Sigmoid colon (tissue), 7 donors: Measurements from ENCODE around the gene DSCAM. TPM values are rescaled to one million over a fixed set of nuclear protein-coding genes. Genes with fewer than 3 reads are reported as not detected.

Experiments used
- DNase-seq: peaks from one replicate; pipeline ENCODE4 v3.0.0-alpha.2; 2019
- H3K27ac ChIP-seq, 4 donors: fragments of 200-600 bp; sonication (generic); one replicate each; pipeline ENCODE4 v1.5.1; 2016 to 2019; ENCODE audit warnings: mild to moderate bottlenecking in 1 of 4
- H3K27me3 ChIP-seq, 3 donors: fragments of 200-600 bp; sonication (generic); one replicate each; pipeline ENCODE4 v1.5.1; 2019; ENCODE audit warnings: mild to moderate bottlenecking in 1 of 3
- H3K36me3 ChIP-seq, 4 donors: fragments of 200-600 bp; sonication (generic); one replicate each; pipeline ENCODE4 v1.5.1; 2016 to 2019
- H3K4me1 ChIP-seq, 4 donors: fragments of 200-600 bp; sonication (generic); one replicate each; pipeline ENCODE4 v1.5.1; 2017 to 2019
- H3K4me3 ChIP-seq, 4 donors: fragments of 200-600 bp; sonication (generic); one replicate each; pipeline ENCODE4 v1.5.1; 2017 to 2019; ENCODE audit warnings: mild to moderate bottlenecking in 2 of 4, moderate library complexity in 1 of 4
- H3K9me3 ChIP-seq, 4 donors: fragments of 200-600 bp in 3 of 4; sonication (generic) in 3 of 4; one replicate each; pipeline versions ENCODE4 v1.5.1 to v1.6.1; 2013 to 2019
- EP300 ChIP-seq, 4 donors: sonication (generic); formaldehyde crosslinking; IDR thresholded peaks; one replicate each; pipeline ENCODE4 v1.6.1; 2017; ENCODE audit warnings: antibody characterized with exemption in 4 of 4
- POLR2A ChIP-seq, 2 donors: fragments of 450-650 bp; IDR thresholded peaks; one replicate each; pipeline ENCODE4 v1.6.1; 2016; ENCODE audit warnings: antibody characterized with exemption in 2 of 2, mild to moderate bottlenecking in 2 of 2, moderate library complexity in 2 of 2
- POLR2AphosphoS5 ChIP-seq, 4 donors: sonication (generic); formaldehyde crosslinking; IDR thresholded peaks; one replicate each; pipeline ENCODE4 v1.6.1; 2017; ENCODE audit warnings: antibody characterized with exemption in 4 of 4
- WGBS, 2 donors: extraction: QIAGEN DNeasy Blood & Tissue Kit; methylation state at CpG; one replicate each; pipeline ENCODE4 v1.1.7; 2013; 5-methylcytosine and 5-hydroxymethylcytosine counted together
- intact Hi-C: fragments of 100-400 bp; cut with DNase I; formaldehyde crosslinking; loops from one replicate; pipeline ENCODE4 v1.15.1; 2023
- polyA plus RNA-seq, 3 donors: library from polyadenylated mRNA; stranded (reverse); fragments of 200-250 nt; gene quantifications; one replicate each; pipeline ENCODE4 v1.2.3, GENCODE V29; 2013
- total RNA-seq, 4 donors: library from RNA; depleted of rRNA; stranded (reverse); fragments of >200 nt; gene quantifications; one replicate each; pipeline ENCODE4 v1.1.0, GENCODE V29; 2016
- TF ChIP-seq, protein P1 (sequence below), 4 experiments: fragments of 450-650 bp in 3 of 4; fragments of 200-600 bp in 1 of 4; IDR thresholded peaks; one replicate each; pipeline ENCODE4 v1.5.1; 2016 to 2019; ENCODE audit warnings: antibody characterized with exemption in 4 of 4, mild to moderate bottlenecking in 3 of 4, moderate library complexity in 2 of 4
- donor health status: healthy with polysubstance abuse.
- donor health status: Bipolar disorder and iron deficiency.
- donor health status: healthy.

The DSCAM gene
- total and polyA plus RNA-seq, 7 donors = 0.17 to 0.55 (median 0.33) TPM; not detected in 2

DNA sequence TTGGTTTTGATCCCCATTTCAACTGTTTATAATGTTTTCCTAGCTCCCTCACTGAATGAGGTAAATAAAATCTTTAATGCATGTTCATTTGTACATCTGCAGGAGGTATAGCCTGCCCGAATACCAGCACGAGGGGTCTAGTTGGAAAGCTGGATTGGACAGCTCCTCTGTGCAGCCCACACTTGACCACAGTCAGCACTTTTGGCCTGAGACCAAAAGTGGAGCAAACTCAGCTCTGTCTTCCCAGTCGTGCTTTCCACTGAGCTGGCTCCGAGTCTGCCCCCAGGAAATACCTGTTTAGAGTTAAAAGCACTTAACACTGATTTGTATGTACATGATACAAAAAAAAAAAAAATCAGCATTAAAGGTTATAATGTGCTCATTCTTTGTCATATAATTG is 224.4 kb downstream of the DSCAM start:
- no peak for DNase-seq
- H3K27ac ChIP-seq = no peak overlapping the region
- H3K4me1 ChIP-seq = peaks cover 0 to 7% (median 0%) of the 10 kb centered on the region in 4 donors
- H3K36me3 ChIP-seq = no peaks in the 10 kb centered on the region
- 56 to 58% methylated on average over 4 of the region's 4 CpGs for WGBS, 2 donors
- no peaks in the 10 kb centered on the region for H3K9me3 ChIP-seq
- TF ChIP-seq POLR2A (IDR thresholded peaks at IDR 0.05) = no peak
- TF ChIP-seq, protein P1, sequence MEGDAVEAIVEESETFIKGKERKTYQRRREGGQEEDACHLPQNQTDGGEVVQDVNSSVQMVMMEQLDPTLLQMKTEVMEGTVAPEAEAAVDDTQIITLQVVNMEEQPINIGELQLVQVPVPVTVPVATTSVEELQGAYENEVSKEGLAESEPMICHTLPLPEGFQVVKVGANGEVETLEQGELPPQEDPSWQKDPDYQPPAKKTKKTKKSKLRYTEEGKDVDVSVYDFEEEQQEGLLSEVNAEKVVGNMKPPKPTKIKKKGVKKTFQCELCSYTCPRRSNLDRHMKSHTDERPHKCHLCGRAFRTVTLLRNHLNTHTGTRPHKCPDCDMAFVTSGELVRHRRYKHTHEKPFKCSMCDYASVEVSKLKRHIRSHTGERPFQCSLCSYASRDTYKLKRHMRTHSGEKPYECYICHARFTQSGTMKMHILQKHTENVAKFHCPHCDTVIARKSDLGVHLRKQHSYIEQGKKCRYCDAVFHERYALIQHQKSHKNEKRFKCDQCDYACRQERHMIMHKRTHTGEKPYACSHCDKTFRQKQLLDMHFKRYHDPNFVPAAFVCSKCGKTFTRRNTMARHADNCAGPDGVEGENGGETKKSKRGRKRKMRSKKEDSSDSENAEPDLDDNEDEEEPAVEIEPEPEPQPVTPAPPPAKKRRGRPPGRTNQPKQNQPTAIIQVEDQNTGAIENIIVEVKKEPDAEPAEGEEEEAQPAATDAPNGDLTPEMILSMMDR (IDR thresholded peaks at IDR 0.05) = no peak
- no peak for TF ChIP-seq POLR2AphosphoS5 (IDR thresholded peaks at IDR 0.05)
- TF ChIP-seq EP300 (IDR thresholded peaks at IDR 0.05) = no peak
- H3K4me3 ChIP-seq = no peak overlapping the region
- no peaks in the 10 kb centered on the region for H3K27me3 ChIP-seq
- intact Hi-C loops = no loop called here

DNA sequence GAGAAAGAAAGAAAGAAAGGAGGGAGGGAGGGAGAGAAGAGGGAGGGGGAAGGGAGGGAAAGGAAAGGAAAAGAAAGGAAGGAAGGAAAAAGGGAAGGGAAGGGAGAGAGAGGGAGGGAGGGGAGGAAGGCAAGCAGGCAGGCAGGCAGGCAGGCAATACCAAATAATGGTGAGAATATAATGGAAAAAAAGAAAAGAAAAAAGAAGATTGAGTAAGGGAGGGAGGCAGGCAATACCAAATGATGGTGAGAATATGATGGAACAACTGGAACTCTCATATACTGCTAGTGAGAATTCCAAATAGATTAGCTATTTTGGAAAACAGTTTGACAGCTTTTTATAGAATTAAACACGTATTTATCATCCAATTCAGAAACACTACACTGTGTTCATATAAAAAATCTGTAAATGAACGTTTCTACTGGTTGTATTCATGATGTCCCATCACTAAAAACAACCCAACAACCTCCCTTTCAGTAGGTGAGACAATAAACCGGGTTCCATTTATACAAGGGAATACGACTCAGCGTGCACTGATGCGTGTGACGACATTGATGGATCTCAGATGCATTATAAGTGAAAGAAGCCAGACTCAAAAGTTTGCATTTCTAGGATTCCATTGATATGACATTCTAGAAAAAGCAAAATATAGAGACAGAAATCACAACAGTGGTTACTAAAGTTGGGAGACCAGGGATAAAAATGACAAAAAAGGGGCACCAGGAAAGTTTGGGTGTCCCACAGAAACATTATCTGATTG is 226.4 kb downstream of the DSCAM start:
- peaks cover 0 to 7% (median 0%) of the 10 kb centered on the region in 4 donors for H3K4me1 ChIP-seq
- intact Hi-C loops = no loop called here
- no peaks in the 10 kb centered on the region for H3K9me3 ChIP-seq
- TF ChIP-seq POLR2A (IDR thresholded peaks at IDR 0.05) = no peak
- TF ChIP-seq POLR2AphosphoS5 (IDR thresholded peaks at IDR 0.05) = no peak
- no peak for TF ChIP-seq EP300 (IDR thresholded peaks at IDR 0.05)
- TF ChIP-seq, protein P1 (IDR thresholded peaks at IDR 0.05) = no peak
- no peaks in the 10 kb centered on the region for H3K36me3 ChIP-seq
- no peak for DNase-seq
- no peak overlapping the region for H3K27ac ChIP-seq
- no peaks in the 10 kb centered on the region for H3K27me3 ChIP-seq
- WGBS, 2 donors = 65 to 79% methylated on average over 7 of the region's 7 CpGs
- no peak overlapping the region for H3K4me3 ChIP-seq

DNA sequence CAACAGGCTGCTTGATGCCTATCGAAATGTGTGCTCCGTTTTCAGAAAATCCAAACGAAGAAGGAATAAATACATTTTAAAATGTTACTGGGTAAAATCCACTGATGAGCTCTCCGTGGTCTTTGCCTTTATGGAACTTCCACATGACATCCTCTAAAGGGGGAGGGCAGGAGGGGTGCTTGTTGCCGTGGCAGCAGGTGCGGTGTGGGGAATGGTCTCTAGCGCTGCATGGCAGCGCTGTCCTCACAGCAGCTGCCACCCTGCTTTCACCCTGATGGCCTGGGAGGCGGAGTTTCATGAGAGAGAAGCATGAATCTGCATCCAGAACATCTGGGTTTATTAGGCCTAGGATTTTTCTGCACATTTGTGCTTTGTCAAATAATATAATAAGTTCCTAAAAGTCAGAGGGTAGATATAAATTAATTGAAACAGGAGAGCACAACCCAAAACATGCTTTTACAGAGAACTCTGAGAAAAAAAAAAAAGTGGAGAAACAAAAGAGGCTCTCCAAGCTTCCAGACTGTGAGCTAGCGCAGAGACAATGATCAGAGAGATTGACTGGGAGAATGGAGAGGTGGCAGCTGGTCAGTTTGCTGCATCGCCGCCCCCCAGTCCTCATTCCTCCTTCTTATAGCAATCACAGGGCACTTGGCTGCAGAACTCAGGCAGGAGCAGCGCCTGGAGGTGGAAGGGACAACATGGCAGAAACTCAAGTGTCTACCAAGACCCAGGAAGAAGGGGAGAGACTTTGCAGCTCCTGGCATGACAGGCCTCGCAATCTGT is 228.6 kb downstream of the DSCAM start:
- Histone ChIP-seq H3K36me3 (no peaks in the 10 kb centered on the region), H3K27ac (no peak overlapping the region), H3K4me1 (peaks cover 0 to 7% (median 0%) of the 10 kb centered on the region in 4 donors), H3K27me3 (no peaks in the 10 kb centered on the region), H3K4me3 (no peak overlapping the region), H3K9me3 (no peaks in the 10 kb centered on the region)
- TF ChIP-seq POLR2A (IDR thresholded peaks at IDR 0.05) (no peak), POLR2AphosphoS5 (IDR thresholded peaks at IDR 0.05) (no peak), EP300 (IDR thresholded peaks at IDR 0.05) (no peak)
- TF ChIP-seq, protein P1 (IDR thresholded peaks at IDR 0.05) = no peak
- DNase-seq = no peak
- 85 to 87% methylated on average over 14 of the region's 14 CpGs for WGBS, 2 donors
- intact Hi-C loops = no loop called here

DNA sequence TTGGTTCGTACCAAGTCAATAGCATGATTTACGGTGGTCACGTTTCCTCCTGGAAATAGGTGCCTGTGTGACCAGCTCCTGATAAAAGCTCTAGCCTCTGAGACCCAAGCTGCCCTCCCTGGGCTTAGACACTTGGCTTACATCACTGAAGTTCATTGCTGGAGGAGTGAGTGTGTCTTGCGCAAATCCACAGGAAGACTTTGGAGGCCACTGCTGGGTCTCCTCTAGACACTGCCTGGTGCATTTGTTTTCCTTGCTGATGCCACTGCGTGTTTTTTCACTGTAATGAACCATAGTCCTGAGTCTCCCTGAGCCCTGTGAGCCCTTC is 230.6 kb downstream of the DSCAM start:
- DNase-seq = no peak
- no peaks in the 10 kb centered on the region for H3K9me3 ChIP-seq
- H3K27ac ChIP-seq = no peak overlapping the region
- TF ChIP-seq, protein P1 (IDR thresholded peaks at IDR 0.05) = no peak
- TF ChIP-seq POLR2AphosphoS5 (IDR thresholded peaks at IDR 0.05) (no peak), POLR2A (IDR thresholded peaks at IDR 0.05) (no peak), EP300 (IDR thresholded peaks at IDR 0.05) (no peak)
- peaks cover 0 to 7% (median 0%) of the 10 kb centered on the region in 4 donors for H3K4me1 ChIP-seq
- H3K4me3 ChIP-seq = no peak overlapping the region
- WGBS, 2 donors = 64 to 71% methylated on average over 5 of the region's 5 CpGs
- intact Hi-C loops = no loop called here
- no peaks in the 10 kb centered on the region for H3K27me3 ChIP-seq
- H3K36me3 ChIP-seq = no peaks in the 10 kb centered on the region
